GM12874 (cell line): ENCODE data around the gene ITGA1.

ENCODE experiments used
- CTCF ChIP-seq: IDR thresholded peaks from 2 replicates; pipeline ENCODE4 v1.5.1; 2011; ENCODE audit warnings: low read depth, mild to moderate bottlenecking, control low read depth, low read length, moderate library complexity; ENCODE audit not compliant: insufficient read depth

The ITGA1 gene

GRCh38 chr5:52945040-52945439, 157.3 kb downstream of the ITGA1 start:
- no peak for TF ChIP-seq CTCF

GRCh38 chr5:52947208-52947607, 159.5 kb downstream of the ITGA1 start:
- no peak for TF ChIP-seq CTCF

DNA sequence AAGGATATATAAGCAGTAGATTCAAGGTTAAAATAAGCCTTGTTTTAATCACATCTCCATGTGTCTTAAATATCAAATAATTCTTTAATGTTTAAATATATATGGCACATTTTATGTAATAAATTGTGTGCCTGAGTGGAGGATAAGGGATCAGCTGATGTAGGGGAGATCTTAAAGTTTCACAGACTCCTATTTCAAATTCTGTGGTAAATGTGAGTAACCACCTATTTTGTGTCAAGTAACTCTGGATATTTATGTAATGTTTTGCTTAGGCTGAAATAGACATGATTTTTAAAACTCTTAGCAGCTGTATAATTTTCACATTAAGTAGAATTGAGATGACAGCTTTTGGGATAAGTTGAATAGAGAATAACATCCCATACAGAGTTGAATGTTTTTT, 160.1 kb downstream of the ITGA1 start:
- no peak for TF ChIP-seq CTCF

- TF ChIP-seq CTCF, result peak; percentile 63
Measured at GRCh38 chr5:52948418-52949076, 160.8 kb downstream of the ITGA1 start.

DNA sequence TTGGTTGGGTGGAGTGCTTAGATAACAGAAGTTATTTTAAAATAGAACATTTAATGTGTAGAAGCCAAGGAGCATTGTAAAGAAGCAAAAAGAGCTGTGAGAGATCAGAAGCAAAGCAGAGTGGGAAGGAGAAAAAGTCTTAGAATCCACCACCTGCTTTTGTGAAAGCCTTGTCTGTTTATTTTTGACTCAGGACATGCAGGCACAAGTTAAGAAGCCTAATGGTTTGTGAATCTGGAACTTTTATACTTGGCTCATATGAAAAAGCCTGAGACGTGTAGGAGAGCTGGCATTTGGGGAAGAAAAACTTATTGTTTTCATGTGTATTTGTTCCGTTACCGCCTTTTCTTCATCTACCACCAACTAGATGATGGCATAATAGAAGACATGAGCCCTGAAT, 163.0 kb downstream of the ITGA1 start:
- no peak for TF ChIP-seq CTCF

DNA sequence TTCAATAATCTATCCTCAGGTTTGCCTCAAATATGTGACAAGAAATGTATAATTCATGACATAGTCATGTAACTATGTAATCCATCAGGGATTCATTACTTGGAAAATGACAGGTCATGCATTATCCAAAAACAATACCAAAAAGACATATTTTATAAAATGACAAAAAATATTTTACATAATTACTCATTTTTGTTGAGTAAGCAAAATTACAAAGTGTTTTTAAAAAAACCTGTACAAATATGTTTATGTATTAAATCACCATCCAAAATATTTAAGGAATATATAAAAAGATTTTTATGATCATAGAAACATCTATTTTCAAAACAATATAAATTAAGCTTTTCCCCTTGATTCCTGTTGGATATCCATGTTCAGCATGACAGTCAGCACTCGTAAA, 164.8 kb downstream of the ITGA1 start:
- TF ChIP-seq CTCF, result no peak

GRCh38 chr5:52956014-52956413, 168.3 kb downstream of the ITGA1 start:
- TF ChIP-seq CTCF, result no peak
